ENCODE results near the gene DPM3. TPM values are rescaled to one million over a fixed set of nuclear protein-coding genes. Genes with fewer than 3 reads are reported as not detected.

Gene DPM3
- total RNA-seq, 2 experiments from 2014 or later, result 17.6 to 20.5 TPM

DNA sequence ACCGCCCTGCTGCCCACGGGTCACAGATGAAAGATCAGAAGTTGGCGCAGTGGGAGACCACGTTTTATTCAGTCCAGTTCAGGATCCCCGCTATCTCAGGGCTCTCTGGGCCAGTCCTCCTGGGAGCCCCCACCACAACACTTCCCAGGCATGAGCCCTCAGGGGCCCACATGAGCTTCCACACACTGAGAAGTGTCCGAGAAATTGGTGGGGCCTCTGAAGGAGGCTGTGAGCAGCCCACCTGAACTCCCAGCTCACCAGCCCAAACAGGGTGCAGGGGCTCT lies 45.4 kb upstream of the DPM3 start:
- no peak overlapping the region for H3K4me3 Mint-ChIP-seq
- peaks cover 8% of the 10 kb centered on the region for H3K36me3 Mint-ChIP-seq (ENCODE audit: low read depth)
- Histone ChIP-seq H3K27ac (ENCODE audit: low read depth in 1 of 2, low read length in 2 of 2) (no peak overlapping the region), H3K4me3 (ENCODE audit: low read length) (no peak overlapping the region), H3K4me1 (ENCODE audit: insufficient read depth, low read length) (no peaks in the 10 kb centered on the region), H3K9me3 (ENCODE audit: control insufficient read depth in 1 of 2, insufficient read depth in 1 of 2, low read length in 2 of 2) (no peaks in the 10 kb centered on the region), H3K27me3 (ENCODE audit: control insufficient read depth in 1 of 2, insufficient read depth in 2 of 2, low read length in 2 of 2) (no peaks in the 10 kb centered on the region), H3K36me3 (ENCODE audit: insufficient read depth, low read length) (peaks cover 18% of the 10 kb centered on the region)
- intact Hi-C loops (cut with DNase I, micrococcal nuclease), result no loop called here
- DNase-seq, result no peak
- TF ChIP-seq, protein P1, sequence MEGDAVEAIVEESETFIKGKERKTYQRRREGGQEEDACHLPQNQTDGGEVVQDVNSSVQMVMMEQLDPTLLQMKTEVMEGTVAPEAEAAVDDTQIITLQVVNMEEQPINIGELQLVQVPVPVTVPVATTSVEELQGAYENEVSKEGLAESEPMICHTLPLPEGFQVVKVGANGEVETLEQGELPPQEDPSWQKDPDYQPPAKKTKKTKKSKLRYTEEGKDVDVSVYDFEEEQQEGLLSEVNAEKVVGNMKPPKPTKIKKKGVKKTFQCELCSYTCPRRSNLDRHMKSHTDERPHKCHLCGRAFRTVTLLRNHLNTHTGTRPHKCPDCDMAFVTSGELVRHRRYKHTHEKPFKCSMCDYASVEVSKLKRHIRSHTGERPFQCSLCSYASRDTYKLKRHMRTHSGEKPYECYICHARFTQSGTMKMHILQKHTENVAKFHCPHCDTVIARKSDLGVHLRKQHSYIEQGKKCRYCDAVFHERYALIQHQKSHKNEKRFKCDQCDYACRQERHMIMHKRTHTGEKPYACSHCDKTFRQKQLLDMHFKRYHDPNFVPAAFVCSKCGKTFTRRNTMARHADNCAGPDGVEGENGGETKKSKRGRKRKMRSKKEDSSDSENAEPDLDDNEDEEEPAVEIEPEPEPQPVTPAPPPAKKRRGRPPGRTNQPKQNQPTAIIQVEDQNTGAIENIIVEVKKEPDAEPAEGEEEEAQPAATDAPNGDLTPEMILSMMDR (IDR thresholded peaks at IDR 0.05), result no peak
- peaks cover 6% of the 10 kb centered on the region for H3K4me1 Mint-ChIP-seq (ENCODE audit: low read depth)
- CTCF ChIA-PET, result no interaction called here
- POLR2A ChIA-PET, result no interaction called here
- H3K27ac Mint-ChIP-seq, result no peak overlapping the region
- ATAC-seq (ENCODE audit: poor library complexity), result no peak
- no peaks in the 10 kb centered on the region for H3K27me3 Mint-ChIP-seq
- no peaks in the 10 kb centered on the region for H3K9me3 Mint-ChIP-seq

- intact Hi-C loops (cut with DNase I, micrococcal nuclease), result no loop called here
- ATAC-seq (ENCODE audit: poor library complexity), result no peak
- CTCF ChIA-PET, result no interaction called here
These were observed 44.8 kb upstream of the DPM3 start for GRCh38 chr1:155184835-155185782.

GRCh38 chr1:155184351-155184811 lies 44.0 kb upstream of the DPM3 start:
- H3K4me1 Mint-ChIP-seq (ENCODE audit: low read depth), result peaks cover 6% of the 10 kb centered on the region
- H3K9me3 Mint-ChIP-seq, result no peaks in the 10 kb centered on the region
- Histone ChIP-seq H3K9me3 (ENCODE audit: control insufficient read depth in 1 of 2, insufficient read depth in 1 of 2, low read length in 2 of 2) (no peaks in the 10 kb centered on the region), H3K27me3 (ENCODE audit: control insufficient read depth in 1 of 2, insufficient read depth in 2 of 2, low read length in 2 of 2) (no peaks in the 10 kb centered on the region), H3K27ac (ENCODE audit: low read depth in 1 of 2, low read length in 2 of 2) (no peak overlapping the region), H3K4me3 (ENCODE audit: low read length) (no peak overlapping the region), H3K4me1 (ENCODE audit: insufficient read depth, low read length) (no peaks in the 10 kb centered on the region), H3K36me3 (ENCODE audit: insufficient read depth, low read length) (peaks cover 25% of the 10 kb centered on the region)
- H3K27ac Mint-ChIP-seq, result no peak overlapping the region
- intact Hi-C loops (cut with DNase I, micrococcal nuclease), result no loop called here
- TF ChIP-seq, protein P1 (IDR thresholded peaks at IDR 0.05), result no peak
- DNase-seq (no peak), ATAC-seq (ENCODE audit: poor library complexity) (no peak)
- H3K27me3 Mint-ChIP-seq, result no peaks in the 10 kb centered on the region
- POLR2A ChIA-PET, result interaction anchor here (1.6 kb wide), 1 partner anchor 10 kb away, joined by 5 read pairs; no protein-coding TSS in a partner anchor
- H3K4me3 Mint-ChIP-seq, result no peak overlapping the region
- peaks cover 16% of the 10 kb centered on the region for H3K36me3 Mint-ChIP-seq (ENCODE audit: low read depth)
- CTCF ChIA-PET, result no interaction called here

More at GRCh38 chr1:155184835-155185782, 44.8 kb upstream of the DPM3 start:
- Histone ChIP-seq H3K27ac (ENCODE audit: low read depth in 1 of 2, low read length in 2 of 2) (no peak overlapping the region), H3K27me3 (ENCODE audit: control insufficient read depth in 1 of 2, insufficient read depth in 2 of 2, low read length in 2 of 2) (no peaks in the 10 kb centered on the region), H3K4me3 (ENCODE audit: low read length) (no peak overlapping the region), H3K9me3 (ENCODE audit: control insufficient read depth in 1 of 2, insufficient read depth in 1 of 2, low read length in 2 of 2) (no peaks in the 10 kb centered on the region), H3K4me1 (ENCODE audit: insufficient read depth, low read length) (no peaks in the 10 kb centered on the region), H3K36me3 (ENCODE audit: insufficient read depth, low read length) (peaks cover 18% of the 10 kb centered on the region)
- Mint-ChIP-seq H3K4me3 (no peak overlapping the region), H3K4me1 (ENCODE audit: low read depth) (peaks cover 6% of the 10 kb centered on the region), H3K36me3 (ENCODE audit: low read depth) (peaks cover 8% of the 10 kb centered on the region), H3K27me3 (no peaks in the 10 kb centered on the region), H3K27ac (no peak overlapping the region), H3K9me3 (no peaks in the 10 kb centered on the region)
- TF ChIP-seq, protein P1 (IDR thresholded peaks at IDR 0.05), result no peak
- POLR2A ChIA-PET, result interaction anchor here (1.6 kb wide), 1 partner anchor 10 kb away, joined by 5 read pairs; no protein-coding TSS in a partner anchor
- peak in 2 of 14 experiments; percentile 57 to 66 for DNase-seq

Data from CD4-positive, alpha-beta T cell (primary cell).